GM12878 (cell line): ENCODE measurements around the gene SPATA24. TPM values are rescaled to one million over a fixed set of nuclear protein-coding genes. Genes with fewer than 3 reads are reported as not detected.

Source experiments
- ATAC-seq: fragments of 200-7000 bp; cut with Tn5 transposase; 3 replicates; pipeline ENCODE4 v1.9.1; 2020; ENCODE audit warnings: mild to moderate bottlenecking, moderate library complexity
- BruUV-seq: library from RNA; stranded (reverse); fragments of 400-500 nt; replicated peaks from 2 replicates; lab custom pipeline; 2021; lab: Mats Ljungman, UMichigan
- CTCF ChIA-PET: fragments of 300-600 bp; sonication (Branson Sonifier 250); formaldehyde crosslinking; extraction: SDS; loops from one replicate; lab custom pipeline; 2021; ENCODE audit warnings: inconsistent platforms; lab: Yijun Ruan, JAX
- POLR2A ChIA-PET: fragments of 350-600 bp; formaldehyde crosslinking; extraction: SDS; loops from one replicate; lab custom pipeline; 2021; ENCODE audit warnings: inconsistent platforms; lab: Charles Lee
- RAD21 ChIA-PET: fragments of 300-600 bp; sonication (Branson Sonifier 250); formaldehyde crosslinking; loops from one replicate; lab custom pipeline; 2023; ENCODE audit warnings: antibody characterized with exemption; ENCODE audit not compliant: unreplicated experiment; lab: Charles Lee
- SMC1A ChIA-PET: fragments of 300-600 bp; sonication (Branson Sonifier 250); formaldehyde crosslinking; loops from one replicate; lab custom pipeline; 2023; ENCODE audit not compliant: unreplicated experiment, uncharacterized antibody; lab: Charles Lee
- DNase-seq: peaks from one replicate; pipeline ENCODE4 v3.0.0-alpha.2; 2011; ENCODE audit warnings: low read depth, low spot score
- FAIRE-seq: peaks from 3 replicates; lab custom pipeline; 2011; peaks lifted over from hg19 to GRCh38; lab: Jason Lieb, UNC
- H2AFZ ChIP-seq: 2 replicates; pipeline ENCODE4 v1.6.0; 2011; ENCODE audit warnings: low read depth, low read length, control low read depth; ENCODE audit not compliant: control insufficient read depth
- H3K27ac ChIP-seq: 2 replicates; pipeline ENCODE4 v1.5.1; 2011; ENCODE audit warnings: control low read depth; ENCODE audit not compliant: control insufficient read depth, insufficient read depth
- H3K27me3 ChIP-seq, 2 experiments: replicated peaks in 1 of 2; 2 replicates each; pipeline versions ENCODE4 v1.6.0 to v1.6.1; 2011; ENCODE audit warnings: low read length in 1 of 2; ENCODE audit not compliant: control insufficient read depth in 2 of 2, insufficient read depth in 2 of 2
- H3K36me3 ChIP-seq, 2 experiments: 2 replicates each; pipeline ENCODE4 v1.5.1; 2011; ENCODE audit warnings: low read length in 1 of 2; ENCODE audit not compliant: control insufficient read depth in 2 of 2, insufficient read depth in 2 of 2
- H3K4me1 ChIP-seq: 2 replicates; pipeline ENCODE4 v1.6.1; 2011; ENCODE audit warnings: mild to moderate bottlenecking, low read length, moderate library complexity, mixed read lengths; ENCODE audit not compliant: control insufficient read depth, insufficient read depth
- H3K4me2 ChIP-seq: 2 replicates; pipeline ENCODE4 v1.6.0; 2011; ENCODE audit warnings: control low read depth; ENCODE audit not compliant: control insufficient read depth, insufficient read depth
- H3K4me3 ChIP-seq: fragments of 200-600 bp; sonication (generic); 2 replicates; pipeline ENCODE4 v1.5.1; 2016
- H3K79me2 ChIP-seq: 2 replicates; pipeline ENCODE4 v1.6.0; 2011; ENCODE audit warnings: low read length; ENCODE audit not compliant: control insufficient read depth, insufficient read depth
- H3K9ac ChIP-seq: 2 replicates; pipeline ENCODE4 v1.8.0; 2011; ENCODE audit warnings: low read length, control low read depth, mixed read lengths; ENCODE audit not compliant: control insufficient read depth, insufficient read depth
- H3K9me3 ChIP-seq: replicated peaks from 3 replicates; pipeline ENCODE4 v1.5.1; 2011; ENCODE audit warnings: mild to moderate bottlenecking, low read length; ENCODE audit not compliant: control insufficient read depth, insufficient read depth
- H4K20me1 ChIP-seq: 2 replicates; pipeline ENCODE4 v1.6.0; 2011; ENCODE audit not compliant: control insufficient read depth, insufficient read depth
- NR2C1 ChIP-seq: fragments of 450-650 bp; IDR thresholded peaks from 2 replicates; pipeline ENCODE4 v1.6.1; 2017; ENCODE audit warnings: antibody characterized with exemption, mild to moderate bottlenecking, moderate library complexity
- POU2F2 ChIP-seq: IDR thresholded peaks from 3 replicates; pipeline ENCODE4 v1.6.1; 2011; ENCODE audit warnings: low read depth, mild to moderate bottlenecking, low read length, borderline replicate concordance
- RELB ChIP-seq: fragments of 450-650 bp; IDR thresholded peaks from 2 replicates; pipeline ENCODE4 v1.6.1; 2017; ENCODE audit warnings: low read depth, mild to moderate bottlenecking, moderate library complexity
- ZBTB33 ChIP-seq: fragments of 450-650 bp; IDR thresholded peaks from 2 replicates; pipeline ENCODE4 v1.6.1; 2017; ENCODE audit warnings: mild to moderate bottlenecking
- ZNF217 ChIP-seq: fragments of 450-650 bp; IDR thresholded peaks from 2 replicates; pipeline ENCODE4 v1.6.1; 2017; ENCODE audit warnings: antibody characterized with exemption, mild to moderate bottlenecking
- WGBS: methylation state at CpG from one replicate; pipeline ENCODE4 v1.1.6; 2016; ENCODE audit warnings: low lambda C conversion rate; ENCODE audit not compliant: insufficient replicate concordance, insufficient coverage; ENCODE audit errors: missing lambda C conversion rate; 5-methylcytosine and 5-hydroxymethylcytosine counted together
- in situ Hi-C: fragments of 300-500 bp; cut with MboI; formaldehyde crosslinking; loops from 9 replicates; pipeline ENCODE4 v1.14.3; 2018; ENCODE audit warnings: mixed read lengths
- intact Hi-C: fragments of 100-400 bp; cut with micrococcal nuclease; formaldehyde crosslinking; loops from one replicate; pipeline ENCODE4 v1.14.2; 2022; ENCODE audit not compliant: unreplicated experiment
- polyA plus RNA-seq, 11 experiments: library from polyadenylated mRNA; depleted of rRNA in 4 of 11; unstranded in 6 of 11; stranded (reverse) in 5 of 11; fragments of >200 nt; fragmentation: Nextera tagmentation in 4 of 11; fragmentation: Illumina TruSeq in 1 of 11; extraction: Ambion mirVana in 4 of 11; extraction: Trizol in 1 of 11; gene quantifications; 1 replicate in 1 of 11; 2 replicates in 10 of 11; pipeline versions ENCODE4 v1.2.1 to v1.2.3, GENCODE V29; 2011 to 2016; ENCODE audit warnings: inconsistent platforms in 2 of 11, missing spikeins in 2 of 11, low read depth in 1 of 11
- total RNA-seq, 4 experiments: library from RNA; depleted of rRNA in 3 of 4; stranded (reverse); fragments of >200 nt in 3 of 4; fragmentation: Illumina TruSeq in 1 of 4; extraction: Trizol in 1 of 4; gene quantifications; 2 replicates each; pipeline versions ENCODE4 v1.2.1 to v1.2.3, GENCODE V29; 2013 to 2021

SPATA24 gene
- total and polyA plus RNA-seq, 10 of the 15 experiments (the other 5 are each of a cell fraction or from before 2014, with no cell fraction given) = 4.1 to 9.8 (median 7.3) TPM

GRCh38 chr5:139383993-139384590, 19.8 kb downstream of the SPATA24 start:
- no peak for ATAC-seq
- 81% methylated on average over 7 of the region's 7 CpGs for WGBS
- H3K27me3 ChIP-seq = no peaks in the 10 kb centered on the region
- RAD21 ChIA-PET = interaction anchor here (1.0 kb wide), 1 partner anchor 18 kb away, joined by 3 read pairs; no protein-coding TSS in a partner anchor
- no peak overlapping the region for H2AFZ ChIP-seq
- peaks cover 23% of the 10 kb centered on the region for H3K79me2 ChIP-seq
- H4K20me1 ChIP-seq = no peaks in the 10 kb centered on the region
- no peak for DNase-seq
- H3K9me3 ChIP-seq = no peaks in the 10 kb centered on the region
- H3K36me3 ChIP-seq = no peaks in the 10 kb centered on the region; a peak in 2 of 4 replicates
- peaks cover 32% of the 10 kb centered on the region for H3K4me1 ChIP-seq
- no peak overlapping the region; the same call in 1 of the 2 replicates for H3K9ac ChIP-seq
- H3K4me2 ChIP-seq = no peak overlapping the region
- intact Hi-C loops = no loop called here
- POLR2A ChIA-PET = no interaction called here
- in situ Hi-C loops = no loop called here
- CTCF ChIA-PET = interaction anchor here (1.0 kb wide), 1 partner anchor 42 kb away, joined by 3 read pairs; the partner anchor contains the start of gene PAIP2
- no TSS peak for BruUV-seq
- no peak for TF ChIP-seq RELB
- TF ChIP-seq ZNF217 = no peak
- no peak for TF ChIP-seq NR2C1
- TF ChIP-seq POU2F2 = 0 out of 3 replicates have a peak, but pooled peaks have one; percentile 7
- no peak for TF ChIP-seq ZBTB33
- no peak overlapping the region for H3K4me3 ChIP-seq
- SMC1A ChIA-PET = no interaction called here
- FAIRE-seq = no peak
- H3K27ac ChIP-seq = peak overlapping the region; percentile 62
